ENCODE data around the gene DPP10.

The DPP10 gene

DNA sequence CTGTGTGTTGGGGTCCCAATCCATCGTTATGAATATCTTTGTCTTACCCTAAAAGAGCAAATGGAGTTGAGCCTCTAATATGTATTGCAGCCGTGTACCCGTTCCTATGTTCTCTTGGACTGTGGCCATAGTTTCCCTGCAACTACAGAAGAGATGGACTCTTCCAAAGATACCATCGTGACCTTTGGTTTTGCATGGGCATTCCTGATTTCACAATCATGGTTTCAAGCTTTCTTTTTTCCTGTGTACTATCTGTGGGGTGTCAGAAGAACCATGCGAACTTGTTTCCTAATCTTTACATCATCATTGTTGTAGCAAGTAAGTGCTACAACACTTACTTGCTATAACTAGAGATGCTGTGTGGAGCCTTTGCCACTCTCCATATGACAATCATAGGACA, 1295.7 kb downstream of the DPP10 start:
- TF ChIP-seq, protein P1, sequence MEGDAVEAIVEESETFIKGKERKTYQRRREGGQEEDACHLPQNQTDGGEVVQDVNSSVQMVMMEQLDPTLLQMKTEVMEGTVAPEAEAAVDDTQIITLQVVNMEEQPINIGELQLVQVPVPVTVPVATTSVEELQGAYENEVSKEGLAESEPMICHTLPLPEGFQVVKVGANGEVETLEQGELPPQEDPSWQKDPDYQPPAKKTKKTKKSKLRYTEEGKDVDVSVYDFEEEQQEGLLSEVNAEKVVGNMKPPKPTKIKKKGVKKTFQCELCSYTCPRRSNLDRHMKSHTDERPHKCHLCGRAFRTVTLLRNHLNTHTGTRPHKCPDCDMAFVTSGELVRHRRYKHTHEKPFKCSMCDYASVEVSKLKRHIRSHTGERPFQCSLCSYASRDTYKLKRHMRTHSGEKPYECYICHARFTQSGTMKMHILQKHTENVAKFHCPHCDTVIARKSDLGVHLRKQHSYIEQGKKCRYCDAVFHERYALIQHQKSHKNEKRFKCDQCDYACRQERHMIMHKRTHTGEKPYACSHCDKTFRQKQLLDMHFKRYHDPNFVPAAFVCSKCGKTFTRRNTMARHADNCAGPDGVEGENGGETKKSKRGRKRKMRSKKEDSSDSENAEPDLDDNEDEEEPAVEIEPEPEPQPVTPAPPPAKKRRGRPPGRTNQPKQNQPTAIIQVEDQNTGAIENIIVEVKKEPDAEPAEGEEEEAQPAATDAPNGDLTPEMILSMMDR (conservative IDR thresholded peaks at IDR 0.05), result no peak

DNA sequence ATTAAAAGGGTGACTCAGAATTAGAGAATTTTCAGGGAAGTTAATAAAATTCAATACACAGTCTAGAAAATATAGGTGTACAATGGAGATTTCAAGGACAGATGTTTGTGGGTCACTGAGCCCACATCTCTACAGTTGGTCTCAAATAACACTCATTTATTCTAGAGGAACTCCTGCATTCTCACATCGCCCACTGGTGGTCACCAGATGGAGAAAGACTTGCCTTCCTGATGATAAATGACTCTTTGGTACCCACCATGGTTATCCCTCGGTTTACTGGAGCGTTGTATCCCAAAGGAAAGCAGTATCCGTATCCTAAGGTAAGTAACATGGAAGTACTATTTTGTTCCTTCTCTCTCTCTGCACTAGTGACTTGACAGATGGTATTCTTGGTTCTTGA, 1297.1 kb downstream of the DPP10 start:
- no peak overlapping the region for H3K27ac ChIP-seq
- TF ChIP-seq, protein P1 (conservative IDR thresholded peaks at IDR 0.05), result no peak

More for the DNA sequence above, 1295.7 kb downstream of the DPP10 start:
- no peak overlapping the region for H3K27ac ChIP-seq

DNA sequence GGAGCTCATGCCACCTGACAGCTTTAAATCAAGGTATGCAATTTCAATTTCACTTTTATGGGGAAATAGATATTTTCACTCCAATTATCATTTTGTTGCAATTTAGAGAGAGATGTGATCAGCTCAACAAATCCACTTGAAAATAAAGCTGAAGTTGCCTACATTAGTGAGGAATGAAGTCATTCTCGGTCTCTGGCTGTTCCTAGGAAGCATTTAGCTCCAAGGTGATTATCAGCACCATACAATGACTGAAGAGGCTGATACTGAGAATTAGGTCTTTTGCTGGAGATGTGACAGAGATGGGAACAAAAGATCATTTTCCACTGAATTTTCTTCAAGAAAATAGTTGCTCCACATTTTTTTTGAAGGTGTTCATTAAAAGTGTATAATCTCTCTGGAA, 1303.7 kb downstream of the DPP10 start:
- H3K27ac ChIP-seq, result no peak overlapping the region
- TF ChIP-seq, protein P1 (conservative IDR thresholded peaks at IDR 0.05), result no peak

DNA sequence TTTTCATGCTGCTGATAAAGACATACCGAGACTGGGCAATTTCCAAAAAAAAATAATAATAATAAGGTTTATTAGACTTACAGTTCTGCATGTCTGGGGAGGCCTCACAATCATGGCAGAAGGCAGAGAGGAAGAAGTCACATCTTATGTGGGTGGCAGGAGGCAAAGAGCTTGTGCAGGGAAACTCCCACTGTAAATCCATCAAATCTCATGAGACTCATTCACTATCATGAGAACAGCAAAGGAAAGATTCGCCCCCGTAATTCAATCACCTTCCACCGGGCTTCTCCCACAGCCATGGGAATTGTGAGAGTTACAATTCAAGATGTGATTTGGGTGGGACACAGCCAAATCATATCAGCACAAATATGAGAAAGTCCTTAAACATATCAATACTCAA, 1314.8 kb downstream of the DPP10 start:
- TF ChIP-seq, protein P1 (conservative IDR thresholded peaks at IDR 0.05), result no peak
- no peak overlapping the region for H3K27ac ChIP-seq

DNA sequence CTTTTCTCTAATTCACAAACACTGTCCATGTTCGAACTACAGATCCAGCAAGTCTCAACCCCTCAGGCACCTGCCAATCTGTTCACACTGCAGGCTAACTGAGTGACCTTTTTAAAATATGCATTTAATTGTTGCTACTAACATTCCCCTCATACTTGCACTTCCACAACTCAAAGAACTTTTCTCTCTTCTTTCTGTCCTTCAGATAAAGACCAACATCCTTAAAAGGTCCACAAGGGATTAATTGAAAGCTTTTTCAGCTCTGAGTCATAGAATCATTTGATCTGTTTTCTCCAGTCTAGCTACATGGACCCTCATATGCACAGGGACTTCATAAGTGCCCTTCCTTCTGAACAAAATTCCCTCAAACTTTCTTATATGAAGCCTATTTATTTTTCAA, 1321.2 kb downstream of the DPP10 start:
- TF ChIP-seq, protein P1 (conservative IDR thresholded peaks at IDR 0.05), result no peak
- no peak overlapping the region for H3K27ac ChIP-seq

DNA sequence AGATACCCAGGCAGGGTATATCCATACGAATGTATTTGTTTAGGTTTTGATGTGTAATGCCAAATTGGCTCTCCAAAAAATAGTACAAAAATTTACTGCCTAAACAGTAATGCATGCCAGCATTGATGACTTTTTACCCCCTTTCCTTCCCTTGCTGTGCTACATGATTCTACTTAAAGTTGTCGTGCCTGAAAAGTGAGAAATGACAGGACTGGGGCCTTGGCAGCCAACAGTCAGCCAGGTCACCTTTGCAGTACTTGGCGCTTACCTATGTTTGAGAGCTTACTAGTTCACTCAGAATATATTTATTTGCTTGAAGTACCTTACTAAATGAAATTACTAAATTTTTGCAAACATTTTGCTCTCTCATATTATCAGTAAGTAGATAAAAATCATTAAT, 1329.1 kb downstream of the DPP10 start:
- H3K27ac ChIP-seq, result no peak overlapping the region
- TF ChIP-seq, protein P1 (conservative IDR thresholded peaks at IDR 0.05), result no peak

DNA sequence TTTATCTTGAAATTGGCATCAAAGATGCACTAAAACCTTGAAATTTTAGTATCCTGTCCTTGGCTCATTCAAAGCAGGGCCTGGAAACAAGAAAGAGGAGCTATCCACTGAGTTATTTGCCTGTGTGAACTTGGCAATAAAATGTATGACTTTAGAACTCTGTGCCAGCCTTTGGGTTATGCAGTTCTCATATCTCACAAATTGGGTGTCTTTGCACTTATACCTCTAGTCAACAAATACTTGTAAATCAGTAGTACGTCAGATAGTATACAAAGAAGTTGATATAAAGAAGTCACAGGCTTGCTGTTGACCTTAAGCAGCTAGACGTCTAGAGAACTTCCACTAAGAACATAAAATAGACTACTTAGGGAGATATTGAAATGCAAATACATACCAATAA, 1331.9 kb downstream of the DPP10 start:
- TF ChIP-seq, protein P1 (conservative IDR thresholded peaks at IDR 0.05), result no peak
- H3K27ac ChIP-seq, result no peak overlapping the region
